GM12892 (cell line): ENCODE results near the gene BANP.

Source experiments
- POLR2A ChIP-seq: IDR thresholded peaks from 2 replicates; pipeline ENCODE4 v1.6.1; 2011; ENCODE audit warnings: low read depth, low read length, control low read depth
- POLR2AphosphoS5 ChIP-seq: IDR thresholded peaks from 2 replicates; pipeline ENCODE4 v1.6.1; 2011; ENCODE audit warnings: low read depth, low read length, control low read depth

DNA sequence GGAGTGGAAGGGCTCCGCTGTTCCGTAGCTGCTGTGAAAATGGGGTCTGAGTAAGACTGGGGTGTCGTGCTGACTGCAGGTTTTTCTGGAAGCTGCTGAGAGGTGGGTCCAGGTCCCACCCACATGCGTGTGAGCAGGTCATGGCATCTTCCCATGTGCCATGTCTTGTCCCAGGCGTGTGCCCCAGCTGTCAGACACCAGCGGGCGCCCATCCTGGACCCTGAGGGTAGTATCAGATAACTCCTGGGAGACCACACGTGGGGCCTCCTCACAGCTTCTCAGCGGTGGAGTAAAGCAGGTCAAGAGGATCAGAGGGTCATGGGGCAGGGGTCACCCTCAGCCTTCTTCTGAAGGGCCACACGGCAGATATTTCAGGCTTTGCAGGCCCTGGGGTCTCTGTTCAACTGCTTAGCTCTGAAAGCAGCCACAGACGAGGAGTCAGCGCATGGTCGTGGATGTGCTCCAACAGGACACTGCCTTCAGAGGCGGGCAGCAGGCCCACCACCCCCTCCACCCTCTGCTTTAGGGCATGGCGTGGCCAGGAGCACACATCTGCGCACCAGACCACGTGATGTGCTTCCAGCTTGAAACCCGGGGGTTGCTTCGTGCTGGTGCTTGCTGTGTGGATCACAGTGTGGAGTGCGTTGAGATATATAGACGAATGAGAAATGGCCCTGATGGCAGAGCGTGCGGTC is 68.7 kb downstream of the BANP start:
- no peak for TF ChIP-seq POLR2A
- no peak for TF ChIP-seq POLR2AphosphoS5
